ENCODE results near the gene GRB10. TPM values are rescaled to one million over a fixed set of nuclear protein-coding genes. Genes with fewer than 3 reads are reported as not detected.

The GRB10 gene
- total RNA-seq, 2 experiments from 2014 or later = 8.4 to 9.9 TPM

GRCh38 chr7:50730446-50731400, 52.0 kb downstream of the GRB10 start:
- H3K4me1 Mint-ChIP-seq (ENCODE audit: low read depth) = peaks cover 3% of the 10 kb centered on the region
- H3K27ac Mint-ChIP-seq = no peak overlapping the region
- H3K9me3 Mint-ChIP-seq = no peaks in the 10 kb centered on the region
- H3K27me3 Mint-ChIP-seq = no peaks in the 10 kb centered on the region
- H3K36me3 Mint-ChIP-seq = no peaks in the 10 kb centered on the region
- no peak overlapping the region for H3K4me3 Mint-ChIP-seq
- POLR2A ChIA-PET = no interaction called here
- no peak for DNase-seq
- intact Hi-C loops (cut with micrococcal nuclease) = no loop called here
- CTCF ChIA-PET = no interaction called here

GRCh38 chr7:50729962-50730361, 52.7 kb downstream of the GRB10 start:
- CTCF ChIA-PET = no interaction called here
- Mint-ChIP-seq H3K27ac (no peak overlapping the region), H3K27me3 (no peaks in the 10 kb centered on the region), H3K9me3 (no peaks in the 10 kb centered on the region), H3K4me1 (ENCODE audit: low read depth) (no peaks in the 10 kb centered on the region), H3K4me3 (no peak overlapping the region), H3K36me3 (no peaks in the 10 kb centered on the region)
- POLR2A ChIA-PET = no interaction called here
- intact Hi-C loops (cut with micrococcal nuclease) = no loop called here
- DNase-seq = no peak

- intact Hi-C loops (cut with micrococcal nuclease) = no loop called here
- Mint-ChIP-seq H3K4me3 (no peak overlapping the region), H3K27ac (no peak overlapping the region), H3K4me1 (ENCODE audit: low read depth) (peaks cover 2% of the 10 kb centered on the region), H3K36me3 (no peaks in the 10 kb centered on the region), H3K27me3 (no peaks in the 10 kb centered on the region), H3K9me3 (no peaks in the 10 kb centered on the region)
- CTCF ChIA-PET = interaction anchor here (0.6 to 1.6 kb wide), 2 partner anchors 292 to 433 kb away, joined by 3 read pairs; no protein-coding TSS in a partner anchor
- POLR2A ChIA-PET = no interaction called here
- DNase-seq = no peak
Measured at GRCh38 chr7:50728184-50728583, 54.5 kb downstream of the GRB10 start.

- Mint-ChIP-seq H3K9me3 (no peaks in the 10 kb centered on the region), H3K4me1 (ENCODE audit: low read depth) (peaks cover 2% of the 10 kb centered on the region)
- intact Hi-C loops (cut with micrococcal nuclease) = no loop called here
Measured at GRCh38 chr7:50727711-50728110, 55.0 kb downstream of the GRB10 start.

GRCh38 chr7:50727072-50727471, 55.6 kb downstream of the GRB10 start:
- ChIA-PET POLR2A (no interaction called here), CTCF (interaction anchor here (1.6 kb wide), 1 partner anchor 434 kb away, joined by 3 read pairs; no protein-coding TSS in a partner anchor)
- Mint-ChIP-seq H3K27ac (no peak overlapping the region), H3K36me3 (no peaks in the 10 kb centered on the region), H3K4me1 (ENCODE audit: low read depth) (peaks cover 2% of the 10 kb centered on the region), H3K9me3 (no peaks in the 10 kb centered on the region), H3K4me3 (no peak overlapping the region), H3K27me3 (no peaks in the 10 kb centered on the region)
- intact Hi-C loops (cut with micrococcal nuclease) = no loop called here
- no peak for DNase-seq

More at GRCh38 chr7:50727711-50728110, 55.0 kb downstream of the GRB10 start:
- H3K36me3 Mint-ChIP-seq = no peaks in the 10 kb centered on the region
- no peaks in the 10 kb centered on the region for H3K27me3 Mint-ChIP-seq
- no peak overlapping the region for H3K27ac Mint-ChIP-seq
- POLR2A ChIA-PET = no interaction called here
- CTCF ChIA-PET = interaction anchor here (1.6 kb wide), 1 partner anchor 433 kb away, joined by 3 read pairs; no protein-coding TSS in a partner anchor
- no peak for DNase-seq
- no peak overlapping the region for H3K4me3 Mint-ChIP-seq

GRCh38 chr7:50725774-50726173, 56.9 kb downstream of the GRB10 start:
- CTCF ChIA-PET = no interaction called here
- no peak for DNase-seq
- POLR2A ChIA-PET = no interaction called here
- no peak overlapping the region for H3K27ac Mint-ChIP-seq
- H3K4me3 Mint-ChIP-seq = no peak overlapping the region
- peaks cover 2% of the 10 kb centered on the region for H3K4me1 Mint-ChIP-seq (ENCODE audit: low read depth)
- no peaks in the 10 kb centered on the region for H3K9me3 Mint-ChIP-seq
- no peaks in the 10 kb centered on the region for H3K27me3 Mint-ChIP-seq
- intact Hi-C loops (cut with micrococcal nuclease) = no loop called here
- no peaks in the 10 kb centered on the region for H3K36me3 Mint-ChIP-seq

GRCh38 chr7:50724526-50725520, 57.9 kb downstream of the GRB10 start:
- ChIA-PET CTCF (interaction anchor here (0.6 kb wide), 1 partner anchor 13 kb away, joined by 3 read pairs; no protein-coding TSS in a partner anchor), POLR2A (no interaction called here)
- no peaks in the 10 kb centered on the region for H3K27me3 Mint-ChIP-seq
- no peak overlapping the region for H3K27ac Mint-ChIP-seq
- no peaks in the 10 kb centered on the region for H3K36me3 Mint-ChIP-seq
- intact Hi-C loops (cut with micrococcal nuclease) = no loop called here
- H3K4me3 Mint-ChIP-seq = no peak overlapping the region
- peaks cover 2% of the 10 kb centered on the region for H3K4me1 Mint-ChIP-seq (ENCODE audit: low read depth)
- no peak for DNase-seq
- H3K9me3 Mint-ChIP-seq = no peaks in the 10 kb centered on the region

- intact Hi-C loops (cut with micrococcal nuclease) = no loop called here
- DNase-seq = no peak
- no peak overlapping the region for H3K4me3 Mint-ChIP-seq
- ChIA-PET POLR2A (interaction anchor here (0.6 kb wide), 1 partner anchor 12 kb away, joined by 3 read pairs; no protein-coding TSS in a partner anchor), CTCF (interaction anchor here (0.6 to 1.0 kb wide), 2 partner anchors 12 to 17 kb away, joined by 3 read pairs; no protein-coding TSS in a partner anchor)
- peaks cover 2% of the 10 kb centered on the region for H3K4me1 Mint-ChIP-seq (ENCODE audit: low read depth)
- H3K9me3 Mint-ChIP-seq = no peaks in the 10 kb centered on the region
- H3K27me3 Mint-ChIP-seq = no peaks in the 10 kb centered on the region
- H3K27ac Mint-ChIP-seq = no peak overlapping the region
- no peaks in the 10 kb centered on the region for H3K36me3 Mint-ChIP-seq
Measured at GRCh38 chr7:50723888-50724287, 58.8 kb downstream of the GRB10 start.

- intact Hi-C loops (cut with micrococcal nuclease) = no loop called here
- CTCF ChIA-PET = interaction anchor here (0.7 to 1.0 kb wide), 2 partner anchors 17 to 438 kb away, joined by 3 read pairs; no protein-coding TSS in a partner anchor
- DNase-seq = no peak
- H3K27ac Mint-ChIP-seq = no peak overlapping the region
- H3K4me1 Mint-ChIP-seq (ENCODE audit: low read depth) = peaks cover 2% of the 10 kb centered on the region
- no peaks in the 10 kb centered on the region for H3K36me3 Mint-ChIP-seq
- H3K4me3 Mint-ChIP-seq = no peak overlapping the region
- POLR2A ChIA-PET = interaction anchor here (0.6 kb wide), 1 partner anchor 12 kb away, joined by 3 read pairs; no protein-coding TSS in a partner anchor
- no peaks in the 10 kb centered on the region for H3K9me3 Mint-ChIP-seq
- no peaks in the 10 kb centered on the region for H3K27me3 Mint-ChIP-seq
Measured at GRCh38 chr7:50723173-50723572, 59.5 kb downstream of the GRB10 start.

GRCh38 chr7:50721661-50722259, 60.9 kb downstream of the GRB10 start:
- no peak for DNase-seq
- H3K9me3 Mint-ChIP-seq = no peaks in the 10 kb centered on the region
- ChIA-PET CTCF (no interaction called here), POLR2A (no interaction called here)
- no peaks in the 10 kb centered on the region for H3K36me3 Mint-ChIP-seq
- no peak overlapping the region for H3K27ac Mint-ChIP-seq
- H3K4me1 Mint-ChIP-seq (ENCODE audit: low read depth) = peaks cover 2% of the 10 kb centered on the region
- H3K4me3 Mint-ChIP-seq = no peak overlapping the region
- H3K27me3 Mint-ChIP-seq = no peaks in the 10 kb centered on the region
- intact Hi-C loops (cut with micrococcal nuclease) = no loop called here

GRCh38 chr7:50721160-50721559, 61.5 kb downstream of the GRB10 start:
- no peaks in the 10 kb centered on the region for H3K27me3 Mint-ChIP-seq
- DNase-seq = no peak
- no peaks in the 10 kb centered on the region for H3K36me3 Mint-ChIP-seq
- ChIA-PET CTCF (no interaction called here), POLR2A (no interaction called here)
- H3K4me1 Mint-ChIP-seq (ENCODE audit: low read depth) = peaks cover 2% of the 10 kb centered on the region
- H3K27ac Mint-ChIP-seq = no peak overlapping the region
- intact Hi-C loops (cut with micrococcal nuclease) = no loop called here
- H3K4me3 Mint-ChIP-seq = no peak overlapping the region
- no peaks in the 10 kb centered on the region for H3K9me3 Mint-ChIP-seq
